Stimulated activated CD4-positive, alpha-beta T cell treated with anti-CD3 and anti-CD28 coated beads, Interleukin-1b, Interleukin-23, amount 100 ng/mL, for 48 hours (primary cell): ENCODE measurements around the gene KCNH5.

Experiments
- DNase-seq: peaks from one replicate; pipeline ENCODE4 v3.0.0-alpha.2; 2020

The KCNH5 gene

DNA sequence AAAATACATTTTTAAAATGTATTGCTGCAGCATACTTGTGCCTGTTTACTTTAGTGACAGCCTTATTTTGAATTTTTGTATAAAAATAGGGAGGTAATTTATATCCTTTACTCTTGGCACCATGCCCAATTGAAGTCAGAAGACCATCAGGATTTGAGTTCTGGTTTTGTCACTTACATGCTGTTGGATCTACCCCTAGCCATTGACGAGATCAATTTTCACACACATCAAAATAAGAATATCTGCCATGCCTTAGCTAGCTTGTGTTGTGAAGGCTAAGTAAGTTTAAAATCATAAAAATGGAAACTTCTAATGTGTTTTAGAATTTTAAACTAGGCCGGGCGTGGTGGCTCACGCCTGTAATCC is 381.8 kb downstream of the KCNH5 start:
- DNase-seq, result no peak

DNA sequence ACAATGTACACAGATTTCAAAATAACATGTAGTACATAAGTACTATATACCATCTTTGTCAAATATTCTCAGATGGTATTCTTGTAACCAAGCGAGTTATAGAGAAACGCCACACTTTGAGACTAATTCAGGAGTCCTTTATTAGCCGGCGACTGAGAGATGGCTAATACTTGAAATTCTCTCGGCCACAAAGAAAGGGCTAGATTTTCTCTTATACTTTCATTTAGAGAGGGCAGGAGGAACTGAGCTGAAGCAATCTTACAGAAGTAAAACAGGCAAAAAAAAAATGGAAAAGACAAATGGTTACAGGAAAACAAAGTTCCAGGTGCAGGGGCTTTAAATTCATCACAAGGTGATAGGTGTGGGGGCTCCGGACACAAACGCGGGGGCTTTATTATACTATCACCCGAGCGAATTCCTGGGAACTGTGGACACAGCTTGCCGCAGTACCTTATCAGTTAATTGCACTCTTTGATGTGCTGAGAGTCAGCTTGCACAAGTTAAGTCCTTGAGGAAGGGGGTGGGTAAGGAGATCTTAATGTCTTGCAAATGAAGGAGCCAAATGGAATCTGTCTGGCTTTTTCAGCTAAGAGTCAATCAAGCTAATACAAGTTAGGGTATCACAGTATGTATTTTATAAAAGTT is 382.3 kb downstream of the KCNH5 start:
- no peak for DNase-seq

DNA sequence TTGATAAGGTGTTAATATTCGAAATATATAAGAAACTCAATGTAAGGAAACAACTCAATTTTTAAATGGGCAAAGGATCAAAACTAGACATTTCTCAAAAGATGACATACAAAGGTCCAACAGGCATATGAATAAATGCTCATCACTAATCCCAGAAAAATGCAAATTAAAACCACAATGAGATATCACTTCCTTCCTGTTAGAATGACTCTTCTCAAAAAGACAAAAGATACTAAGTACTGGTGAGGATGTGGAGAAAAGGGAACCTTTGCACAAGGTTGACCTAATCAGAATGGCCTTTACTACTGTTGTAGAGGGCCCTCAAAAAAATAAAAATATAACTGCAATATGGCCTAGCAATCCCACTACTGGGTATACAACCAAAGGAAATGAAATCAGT is 383.4 kb downstream of the KCNH5 start:
- no peak for DNase-seq

DNA sequence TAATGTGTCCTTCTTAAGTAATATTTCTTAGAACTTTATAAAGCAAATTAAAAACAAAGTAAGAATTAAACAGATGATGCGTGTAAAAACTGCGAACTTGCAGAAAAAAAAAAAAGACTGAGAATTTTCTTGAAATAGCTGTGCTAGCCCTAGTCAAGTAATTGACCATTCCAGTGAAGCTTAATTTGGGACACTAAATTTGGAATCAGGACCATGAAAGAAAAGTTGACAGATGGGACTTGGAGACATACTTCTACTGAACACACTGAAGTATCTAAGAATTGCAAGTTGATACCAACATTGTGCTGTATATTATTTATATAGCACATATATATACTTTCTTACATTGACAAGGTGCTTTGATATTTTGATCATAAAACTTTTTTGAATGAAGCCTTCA is 386.6 kb downstream of the KCNH5 start:
- DNase-seq, result no peak

DNA sequence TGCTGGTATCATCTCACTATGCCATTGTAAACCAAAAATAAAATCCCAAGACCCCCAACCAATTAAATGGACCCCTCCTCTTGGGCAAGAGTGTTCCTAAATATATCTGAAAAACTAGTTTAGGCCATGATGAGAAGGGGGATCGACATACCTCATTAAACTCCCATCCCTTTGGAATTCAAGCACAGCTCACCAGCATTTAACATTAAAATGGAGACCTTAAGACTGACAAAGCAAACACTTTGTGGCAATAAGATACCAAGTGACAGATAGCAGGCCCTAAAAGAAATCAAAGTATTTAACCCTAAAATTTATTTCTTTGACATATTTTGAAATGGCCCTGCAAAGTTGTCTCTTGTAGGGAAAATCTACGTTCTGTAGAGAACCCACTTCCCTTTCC is 387.9 kb downstream of the KCNH5 start:
- DNase-seq, result no peak

DNA sequence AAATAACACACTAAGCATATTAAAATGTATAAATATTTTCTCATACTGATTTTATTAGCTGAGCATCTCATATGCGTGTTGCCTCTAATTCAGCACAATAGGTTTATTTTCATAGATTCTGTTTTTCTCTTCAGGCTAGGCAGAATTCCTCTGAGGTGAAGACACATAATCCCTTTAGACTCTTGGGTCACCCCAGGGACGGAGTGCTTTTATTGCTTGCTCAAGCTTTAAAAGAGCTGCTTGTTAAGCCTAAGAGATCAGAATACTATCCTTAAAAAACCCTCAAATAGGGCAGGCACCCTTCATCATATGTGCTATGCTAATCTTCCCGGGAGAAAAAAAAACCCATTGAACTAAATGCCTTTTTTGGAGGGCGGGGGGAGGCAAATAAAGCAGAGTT is 390.1 kb downstream of the KCNH5 start:
- no peak for DNase-seq

DNA sequence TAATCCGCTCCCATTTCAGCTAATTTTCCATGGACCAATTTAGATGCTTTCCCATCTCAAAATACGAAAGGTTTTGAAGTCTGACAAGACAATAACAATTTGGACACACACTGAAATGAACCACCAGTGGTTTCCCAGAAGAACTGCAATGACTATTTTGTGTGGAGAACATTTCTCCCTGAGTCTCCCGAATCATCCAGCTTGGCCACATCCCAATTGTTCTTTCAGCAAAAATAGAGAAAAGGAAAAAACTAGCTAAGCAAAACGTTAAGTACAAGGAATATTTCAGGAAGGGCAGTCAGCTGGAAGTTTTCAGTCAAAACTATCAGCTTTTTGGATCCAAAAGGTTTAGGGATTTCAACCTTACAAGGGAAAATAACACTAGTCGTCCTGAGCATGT is 390.6 kb downstream of the KCNH5 start:
- DNase-seq, result no peak
